RWPE1 (cell line): ENCODE data around the gene TRAF3.
"Not testable (repeated sequence)": the region's sequence is repeated elsewhere in the genome, so short reads cannot be mapped to it uniquely, and the experiment has no call there.

Source experiments
- CTCF ChIA-PET: fragments of 350-600 bp; sonication (Branson Sonifier 250); formaldehyde crosslinking; extraction: SDS; loops from one replicate; lab custom pipeline; 2021; lab: Yijun Ruan, JAX
- POLR2A ChIA-PET: fragments of 400-600 bp; formaldehyde crosslinking; extraction: SDS; loops from one replicate; lab custom pipeline; 2020; ENCODE audit warnings: antibody characterized with exemption; ENCODE audit not compliant: low non-redundant PET; lab: Yijun Ruan, JAX
- DNase-seq: peaks from one replicate; pipeline ENCODE4 v3.0.0; 2012; ENCODE audit warnings: low spot score
- H3K27ac ChIP-seq: fragments of 450-650 bp; 2 replicates; pipeline ENCODE4 v1.5.1; 2017
- CTCF ChIP-seq: fragments of 450-650 bp; conservative IDR thresholded peaks from 2 replicates; pipeline ENCODE4 v1.5.1; 2017; ENCODE audit warnings: low read depth, mild to moderate bottlenecking

TRAF3 gene

GRCh38 chr14:102872020-102872419 lies 94.8 kb downstream of the TRAF3 start:
- POLR2A ChIA-PET, result no interaction called here
- no peak for DNase-seq
- TF ChIP-seq CTCF, result no peak
- CTCF ChIA-PET, result no interaction called here
- H3K27ac ChIP-seq, result no peak overlapping the region

- ChIA-PET POLR2A (no interaction called here), CTCF (no interaction called here)
- TF ChIP-seq CTCF, result no peak
- H3K27ac ChIP-seq, result no peak overlapping the region
- no peak for DNase-seq
Observed at GRCh38 chr14:102873131-102873530, 95.9 kb downstream of the TRAF3 start.

GRCh38 chr14:102873546-102874061 lies 96.4 kb downstream of the TRAF3 start:
- CTCF ChIA-PET, result interaction anchor here (0.6 kb wide), 2 partner anchors 98 to 400 kb away, joined by 3 read pairs; no protein-coding TSS in a partner anchor
- H3K27ac ChIP-seq, result no peak overlapping the region
- DNase-seq, result no peak
- TF ChIP-seq CTCF, result no peak
- POLR2A ChIA-PET, result no interaction called here

DNA sequence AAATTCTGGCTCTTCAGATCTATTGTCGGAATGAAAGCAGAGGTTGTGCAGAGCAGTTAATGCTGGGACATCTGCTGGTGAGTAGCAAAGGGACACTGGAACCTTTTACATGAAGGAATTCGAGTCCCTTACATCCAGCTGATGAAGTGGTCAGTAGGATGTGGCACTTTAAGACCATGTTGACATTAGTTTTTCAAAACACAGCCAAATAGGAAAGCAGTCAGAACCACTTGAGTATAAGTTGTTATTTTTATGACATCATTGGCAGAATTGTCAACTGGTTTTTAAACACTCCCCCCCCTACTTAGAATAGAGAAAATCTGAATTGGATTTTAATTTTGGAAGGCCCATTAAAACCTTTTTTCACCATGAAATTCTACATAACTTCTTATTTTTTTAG lies 98.4 kb downstream of the TRAF3 start:
- POLR2A ChIA-PET, result no interaction called here

GRCh38 chr14:102877511-102877910 lies 100.3 kb downstream of the TRAF3 start:
- CTCF ChIA-PET, result interaction anchor here (0.6 kb wide), 1 partner anchor 31 kb away, joined by 4 read pairs; no protein-coding TSS in a partner anchor
- H3K27ac ChIP-seq, POLR2A ChIA-PET, DNase-seq: not testable (repeated sequence)

More for the DNA sequence above, 98.4 kb downstream of the TRAF3 start:
- CTCF ChIA-PET, result interaction anchor here (0.7 kb wide), 1 partner anchor 143 kb away, joined by 3 read pairs; no protein-coding TSS in a partner anchor
- DNase-seq, result no peak
- no peak overlapping the region for H3K27ac ChIP-seq
- no peak for TF ChIP-seq CTCF

DNA sequence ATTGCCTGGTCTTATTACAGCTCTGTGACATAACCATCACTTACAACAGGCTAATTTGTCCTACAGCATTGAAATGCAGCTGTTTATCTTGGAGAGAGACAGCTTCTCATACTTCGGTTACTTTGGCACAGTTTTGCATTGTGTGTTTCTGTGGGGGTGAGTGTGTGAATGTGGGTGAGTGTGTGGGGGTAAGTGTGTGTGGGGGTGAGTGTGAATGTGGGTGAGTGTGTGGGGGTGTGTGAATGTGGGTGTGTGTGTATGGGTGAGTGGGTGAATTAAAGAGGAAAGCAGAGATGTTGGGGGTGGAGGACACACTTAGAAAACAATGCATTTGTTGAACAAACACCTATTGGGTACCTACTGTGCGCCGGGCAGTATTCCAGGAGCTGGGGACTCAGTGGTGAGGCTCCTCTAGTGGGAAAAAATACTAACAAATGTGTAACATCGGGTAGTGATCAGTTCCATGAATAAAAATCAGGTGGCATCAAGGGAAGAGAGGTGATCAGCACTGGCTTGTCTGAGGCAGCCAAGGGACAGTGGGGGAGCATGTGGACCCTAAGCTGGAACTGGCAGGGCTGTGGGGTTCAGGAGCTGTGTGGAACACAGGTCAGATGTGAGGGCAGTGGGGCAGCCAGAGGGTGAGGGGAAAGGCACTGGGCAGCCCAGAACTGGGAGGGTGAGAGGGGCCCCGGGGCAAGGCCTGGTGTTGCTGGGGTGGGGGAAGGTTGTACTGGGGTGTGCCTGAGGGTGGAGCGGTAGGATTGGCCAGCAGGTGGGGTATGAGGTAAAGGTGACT lies 101.1 kb downstream of the TRAF3 start:
- ChIA-PET POLR2A (no interaction called here), CTCF (interaction anchor here (0.6 to 0.7 kb wide), 2 partner anchors 32 to 665 kb away, joined by 4 to 5 read pairs; no protein-coding TSS in a partner anchor)
- no peak overlapping the region for H3K27ac ChIP-seq
- TF ChIP-seq CTCF, result no peak
- DNase-seq, result no peak
